HG03521 (cell line): Measurements from ENCODE around the gene AP4M1.
A peak's percentile ranks its signal among the peaks of the same experiment; 100 is the strongest.

Source experiments
- ATAC-seq: cut with Tn5 transposase; IDR thresholded peaks from one replicate; pipeline ENCODE4 v1.9.1; 2021; ENCODE audit warnings: mild to moderate bottlenecking, moderate library complexity; ENCODE audit not compliant: unreplicated experiment

AP4M1 gene

GRCh38 chr7:100101016-100101862 is at the start of gene AP4M1, which contains the start of gene MCM7:
TSS of gene AP4M1 (plus strand) at chr7:100101643. CDS start at chr7:100101715, 72 bp downstream.
TSS of gene MCM7 (minus strand) at chr7:100101397. CDS start at chr7:100101294, 103 bp downstream.
- ATAC-seq: peak; percentile 84

GRCh38 chr7:100053215-100053614 is 48.2 kb upstream of the AP4M1 start:
- no peak for ATAC-seq

GRCh38 chr7:100057006-100057405 is 44.4 kb upstream of the AP4M1 start:
- no peak for ATAC-seq

- ATAC-seq: no peak
Observed at GRCh38 chr7:100059251-100059739, 42.1 kb upstream of the AP4M1 start.

- no peak for ATAC-seq
Observed at GRCh38 chr7:100061518-100062193, 39.8 kb upstream of the AP4M1 start.

- no peak for ATAC-seq
Observed at GRCh38 chr7:100063376-100063775, 38.1 kb upstream of the AP4M1 start.

GRCh38 chr7:100064162-100064561 is 37.3 kb upstream of the AP4M1 start:
- no peak for ATAC-seq

- ATAC-seq: no peak
Observed at GRCh38 chr7:100065452-100066186, 35.8 kb upstream of the AP4M1 start.

GRCh38 chr7:100066953-100067352 is 34.5 kb upstream of the AP4M1 start:
- no peak for ATAC-seq

- no peak for ATAC-seq
Observed at GRCh38 chr7:100069991-100070390, 31.5 kb upstream of the AP4M1 start.

- ATAC-seq: no peak
Observed at GRCh38 chr7:100071018-100071723, 30.3 kb upstream of the AP4M1 start.

- no peak for ATAC-seq
Observed at GRCh38 chr7:100072462-100072861, 29.0 kb upstream of the AP4M1 start.

GRCh38 chr7:100074841-100075240 is 26.6 kb upstream of the AP4M1 start:
- no peak for ATAC-seq

- ATAC-seq: no peak
Observed at GRCh38 chr7:100075418-100075817, 26.0 kb upstream of the AP4M1 start.

- ATAC-seq: no peak
Observed at GRCh38 chr7:100077205-100077604, 24.2 kb upstream of the AP4M1 start.

- no peak for ATAC-seq
Observed at GRCh38 chr7:100079024-100079560, 22.4 kb upstream of the AP4M1 start.

- peak; percentile 3 for ATAC-seq
Observed at GRCh38 chr7:100080907-100081534, 20.4 kb upstream of the AP4M1 start.

GRCh38 chr7:100081535-100082102 is 19.8 kb upstream of the AP4M1 start, which contains the start of gene ZNF3:
TSS of gene ZNF3 (minus strand) at chr7:100081723. CDS start at chr7:100077357, 4,366 bp downstream.
- peak; percentile 78 for ATAC-seq

GRCh38 chr7:100082978-100083377 is 18.5 kb upstream of the AP4M1 start:
- ATAC-seq: no peak
